Upper lobe of left lung (tissue), 6 donors: ENCODE data around the gene YPEL1. TPM values are rescaled to one million over a fixed set of nuclear protein-coding genes. Genes with fewer than 3 reads are reported as not detected.
A peak's percentile ranks its signal among the peaks of the same experiment; 100 is the strongest.

Experiments
- ATAC-seq, 2 donors: fragments of 200-7000 bp; cut with Tn5 transposase; one replicate each; pipeline ENCODE4 v1.9.1; 2022; ENCODE audit warnings: mild to moderate bottlenecking in 2 of 2, moderate library complexity in 2 of 2; ENCODE audit not compliant: low FRiP score in 2 of 2
- DNase-seq, 2 donors: peaks; one replicate each; pipeline ENCODE4 v3.0.0-alpha.2; 2019 to 2020
- H3K27ac ChIP-seq, 4 donors: fragments of 200-600 bp; sonication (generic); one replicate each; pipeline ENCODE4 v1.5.1; 2016 to 2019
- H3K27me3 ChIP-seq, 4 donors: fragments of 200-600 bp; sonication (generic); one replicate each; pipeline ENCODE4 v1.5.1; 2017 to 2019
- H3K36me3 ChIP-seq, 4 donors: fragments of 200-600 bp; sonication (generic); one replicate each; pipeline ENCODE4 v1.5.1; 2016 to 2019
- H3K4me1 ChIP-seq, 4 donors: fragments of 200-600 bp; sonication (generic); one replicate each; pipeline ENCODE4 v1.5.1; 2018 to 2019
- H3K4me3 ChIP-seq, 4 donors: fragments of 200-600 bp; sonication (generic); one replicate each; pipeline ENCODE4 v1.5.1; 2017 to 2019; ENCODE audit warnings: mild to moderate bottlenecking in 2 of 4, moderate library complexity in 1 of 4
- H3K9me3 ChIP-seq, 4 donors: fragments of 200-600 bp; sonication (generic); one replicate each; pipeline ENCODE4 v1.5.1; 2018 to 2019
- EP300 ChIP-seq, 4 donors: sonication (generic); formaldehyde crosslinking; IDR thresholded peaks; one replicate each; pipeline ENCODE4 v1.5.1; 2017; ENCODE audit warnings: antibody characterized with exemption in 4 of 4, control low read depth in 2 of 4
- POLR2A ChIP-seq, 4 donors: fragments of 450-650 bp; IDR thresholded peaks; one replicate each; pipeline ENCODE4 v1.5.1; 2016 to 2017; ENCODE audit warnings: antibody characterized with exemption in 4 of 4, mild to moderate bottlenecking in 2 of 4
- POLR2AphosphoS5 ChIP-seq, 2 donors: sonication (generic); formaldehyde crosslinking; IDR thresholded peaks; one replicate each; pipeline ENCODE4 v1.5.1; 2017; ENCODE audit warnings: antibody characterized with exemption in 2 of 2
- WGBS, 2 donors: methylation state at CpG; one replicate each; pipeline ENCODE4 v1.1.5; 2017 to 2018; 5-methylcytosine and 5-hydroxymethylcytosine counted together
- total RNA-seq, 6 donors: library from RNA; depleted of rRNA in 4 of 6; stranded (reverse); fragments of >200 nt in 4 of 6; gene quantifications; one replicate each; pipeline versions ENCODE4 v1.1.0 to v1.2.1, GENCODE V29; 2016 to 2021
- TF ChIP-seq, protein P1 (sequence below), 6 experiments: fragments of 450-650 bp in 4 of 6; fragments of 200-600 bp in 2 of 6; sonication (generic) in 2 of 6; IDR thresholded peaks; one replicate each; pipeline ENCODE4 v1.5.1; 2016 to 2019; ENCODE audit warnings: antibody characterized with exemption in 6 of 6
- donor health status: DM: no; HTN: no; CAD: no; lungs with moderate emphysema.
- donor health status: DM: no; HTN: yes; CAD: no; lungs with severe emphysema.

YPEL1 gene
- total RNA-seq, 6 donors from 2014 or later: 4.4 to 11.6 (median 7.4) TPM

DNA sequence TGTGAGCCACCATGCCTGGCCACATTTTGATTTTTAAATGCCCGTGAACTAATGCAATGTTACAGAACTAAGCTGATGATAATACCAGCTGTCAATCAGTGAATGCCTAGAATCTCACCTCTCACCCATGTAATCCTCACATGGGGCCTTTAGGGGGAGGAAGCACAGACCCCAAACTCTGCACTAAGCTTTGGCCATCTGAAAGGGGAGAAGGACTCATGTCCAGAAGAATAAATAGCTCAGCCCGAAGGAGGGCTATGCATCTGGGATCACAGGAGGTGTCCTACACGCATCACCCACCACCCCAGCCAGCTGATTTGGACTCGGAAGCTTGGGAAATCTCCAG, 36.0 kb upstream of the YPEL1 start:
- H3K4me1 ChIP-seq: peaks cover 0 to 8% (median 2%) of the 10 kb centered on the region in 4 donors
- H3K4me3 ChIP-seq: no peak overlapping the region
- DNase-seq (peak in 1 of 2 donors; percentile 10), ATAC-seq (no peak)
- no peaks in the 10 kb centered on the region for H3K9me3 ChIP-seq
- H3K36me3 ChIP-seq: peaks cover 23 to 70% (median 63%) of the 10 kb centered on the region in 4 donors
- no peaks in the 10 kb centered on the region for H3K27me3 ChIP-seq
- 94% methylated on average over 1 to 4 of the region's 4 CpGs for WGBS, 2 donors
- H3K27ac ChIP-seq: peak overlapping the region in 2 of 4 donors; percentile 47 to 75
- TF ChIP-seq POLR2A (IDR thresholded peaks at IDR 0.05) (no peak), POLR2AphosphoS5 (IDR thresholded peaks at IDR 0.05) (no peak), EP300 (IDR thresholded peaks at IDR 0.05) (no peak)
- TF ChIP-seq, protein P1, sequence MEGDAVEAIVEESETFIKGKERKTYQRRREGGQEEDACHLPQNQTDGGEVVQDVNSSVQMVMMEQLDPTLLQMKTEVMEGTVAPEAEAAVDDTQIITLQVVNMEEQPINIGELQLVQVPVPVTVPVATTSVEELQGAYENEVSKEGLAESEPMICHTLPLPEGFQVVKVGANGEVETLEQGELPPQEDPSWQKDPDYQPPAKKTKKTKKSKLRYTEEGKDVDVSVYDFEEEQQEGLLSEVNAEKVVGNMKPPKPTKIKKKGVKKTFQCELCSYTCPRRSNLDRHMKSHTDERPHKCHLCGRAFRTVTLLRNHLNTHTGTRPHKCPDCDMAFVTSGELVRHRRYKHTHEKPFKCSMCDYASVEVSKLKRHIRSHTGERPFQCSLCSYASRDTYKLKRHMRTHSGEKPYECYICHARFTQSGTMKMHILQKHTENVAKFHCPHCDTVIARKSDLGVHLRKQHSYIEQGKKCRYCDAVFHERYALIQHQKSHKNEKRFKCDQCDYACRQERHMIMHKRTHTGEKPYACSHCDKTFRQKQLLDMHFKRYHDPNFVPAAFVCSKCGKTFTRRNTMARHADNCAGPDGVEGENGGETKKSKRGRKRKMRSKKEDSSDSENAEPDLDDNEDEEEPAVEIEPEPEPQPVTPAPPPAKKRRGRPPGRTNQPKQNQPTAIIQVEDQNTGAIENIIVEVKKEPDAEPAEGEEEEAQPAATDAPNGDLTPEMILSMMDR (IDR thresholded peaks at IDR 0.05): no peak

DNA sequence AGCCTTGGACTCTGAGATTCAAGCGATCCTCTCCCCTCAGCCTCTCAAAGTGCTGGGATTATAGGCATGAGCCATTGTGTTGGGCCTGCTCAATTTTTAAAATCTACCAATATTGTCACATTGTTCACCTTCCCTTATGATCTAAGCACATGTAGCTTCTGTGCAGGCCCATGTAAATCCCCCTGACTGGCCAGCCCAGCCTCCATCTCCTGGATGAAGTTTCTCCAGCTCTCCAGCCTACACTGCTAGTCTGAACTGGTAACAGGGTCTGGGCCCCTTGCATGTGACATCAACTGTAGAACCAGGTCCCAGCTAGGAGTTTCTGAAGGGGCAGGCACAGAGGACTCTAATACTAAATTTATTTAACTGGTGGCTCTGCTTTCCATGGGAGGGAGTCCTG, 32.8 kb upstream of the YPEL1 start:
- TF ChIP-seq, protein P1 (IDR thresholded peaks at IDR 0.05): no peak
- TF ChIP-seq POLR2AphosphoS5 (IDR thresholded peaks at IDR 0.05) (no peak), EP300 (IDR thresholded peaks at IDR 0.05) (no peak)
- 100% methylated on average over 1 of the region's 1 CpG for WGBS, 2 donors
- Histone ChIP-seq H3K27me3 (no peaks in the 10 kb centered on the region), H3K27ac (no peak overlapping the region), H3K9me3 (no peaks in the 10 kb centered on the region), H3K4me3 (no peak overlapping the region), H3K36me3 (peaks cover 40 to 96% (median 87%) of the 10 kb centered on the region in 4 donors), H3K4me1 (peaks cover 0 to 5% (median 4%) of the 10 kb centered on the region in 4 donors)
- ATAC-seq (no peak), DNase-seq (no peak)

DNA sequence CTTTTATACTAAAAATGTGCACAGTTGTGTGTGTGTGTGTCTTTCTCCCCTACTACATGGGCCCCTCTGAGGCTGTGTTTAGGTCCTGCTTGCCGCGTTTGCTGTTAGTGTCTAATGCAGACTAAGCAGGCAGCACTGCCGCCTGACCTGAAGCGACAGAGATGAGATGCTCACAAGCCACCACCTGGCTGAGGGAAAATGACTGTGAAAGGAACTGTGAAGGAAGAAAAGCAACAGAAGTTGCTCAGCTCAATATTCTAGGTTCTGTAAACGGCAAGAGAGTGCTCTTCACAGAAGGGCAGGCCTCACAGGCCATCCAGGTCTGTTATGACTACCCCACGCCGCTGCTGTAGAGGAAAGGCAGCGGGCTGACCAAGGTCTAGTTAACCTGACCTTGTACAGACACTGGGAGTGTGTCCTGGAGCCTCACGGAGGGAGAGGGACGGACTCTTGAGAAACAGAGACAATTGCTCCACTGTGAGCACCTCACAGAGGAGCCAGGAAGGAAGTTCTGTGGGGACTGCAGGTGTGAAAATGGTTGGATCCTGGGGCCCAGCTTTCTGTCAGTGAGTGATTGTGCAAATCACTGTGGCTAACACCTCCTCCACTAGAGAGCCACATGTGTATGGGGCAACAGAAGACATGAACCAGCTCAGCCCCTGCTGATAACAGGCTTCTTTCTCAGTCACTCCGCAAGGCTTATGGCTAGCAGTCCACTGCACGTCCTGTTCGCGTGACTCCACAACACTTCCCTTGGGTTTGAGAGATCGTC, 31.3 kb upstream of the YPEL1 start:
- 73 to 84% methylated on average over 14 to 15 of the region's 15 CpGs for WGBS, 2 donors
- H3K27ac ChIP-seq: peak overlapping the region; percentile 20 to 63 (median 54)
- no peak overlapping the region for H3K4me3 ChIP-seq
- ATAC-seq: peak in 1 of 2 donors; percentile 35
- H3K9me3 ChIP-seq: no peaks in the 10 kb centered on the region
- peaks cover 43 to 100% (median 87%) of the 10 kb centered on the region in 4 donors for H3K36me3 ChIP-seq
- TF ChIP-seq POLR2A (IDR thresholded peaks at IDR 0.05): no peak
- TF ChIP-seq POLR2AphosphoS5 (IDR thresholded peaks at IDR 0.05): peak; percentile 29 to 35
- TF ChIP-seq, protein P1 (IDR thresholded peaks at IDR 0.05): no peak
- H3K27me3 ChIP-seq: no peaks in the 10 kb centered on the region
- peaks cover 0 to 5% (median 1%) of the 10 kb centered on the region in 4 donors for H3K4me1 ChIP-seq
- peak in 1 of 2 donors; percentile 48 for DNase-seq

DNA sequence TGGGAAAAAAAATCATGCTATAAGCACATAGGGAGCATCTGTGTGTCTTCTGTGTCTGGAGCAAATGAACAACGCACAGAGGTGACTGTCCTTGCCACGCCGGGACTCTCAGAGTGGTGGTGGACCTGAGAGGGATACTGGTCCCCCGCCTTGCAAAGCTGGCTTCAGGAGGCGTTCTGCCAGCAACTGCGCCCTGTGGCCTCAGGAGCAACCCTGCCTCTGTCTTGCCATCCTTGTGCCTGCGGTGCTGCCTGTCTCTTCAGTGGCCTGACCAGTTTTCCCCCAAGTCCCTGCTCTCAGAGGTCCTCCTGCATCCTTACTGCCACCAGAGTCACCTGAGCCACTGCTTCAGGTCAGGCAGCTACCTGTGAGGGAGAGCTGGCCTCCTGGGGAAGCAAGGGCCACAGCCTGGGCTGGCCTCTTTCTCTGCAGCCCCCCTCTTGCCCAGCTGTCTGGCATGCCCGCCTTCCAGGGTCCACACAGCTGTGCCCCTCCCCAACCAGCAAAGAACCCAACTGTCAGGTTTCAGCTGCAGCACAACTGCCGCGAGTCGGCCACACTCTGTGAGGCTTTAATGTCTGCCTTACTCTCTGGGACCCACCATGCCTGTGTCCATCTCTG, 30.4 kb upstream of the YPEL1 start:
- DNase-seq (peak in 1 of 2 donors; percentile 51), ATAC-seq (no peak)
- peak overlapping the region in 3 of 4 donors; percentile 50 to 63 (median 58) for H3K27ac ChIP-seq
- H3K36me3 ChIP-seq: peaks cover 43 to 100% (median 81%) of the 10 kb centered on the region in 4 donors
- no peaks in the 10 kb centered on the region for H3K9me3 ChIP-seq
- H3K4me3 ChIP-seq: no peak overlapping the region
- no peaks in the 10 kb centered on the region for H3K27me3 ChIP-seq
- TF ChIP-seq EP300 (IDR thresholded peaks at IDR 0.05) (no peak), POLR2A (IDR thresholded peaks at IDR 0.05) (no peak), POLR2AphosphoS5 (IDR thresholded peaks at IDR 0.05) (no peak)
- TF ChIP-seq, protein P1 (IDR thresholded peaks at IDR 0.05): no peak
- WGBS, 2 donors: 89 to 93% methylated on average over 10 to 11 of the region's 11 CpGs
- peaks cover 0 to 5% (median 1%) of the 10 kb centered on the region in 4 donors for H3K4me1 ChIP-seq
